Measurements from ENCODE around the gene FAM181B.

The FAM181B gene

GRCh38 chr11:82680252-82680651, 53.4 kb downstream of the FAM181B start:
- no peak for DNase-seq

Data from CD4-positive, alpha-beta T cell treated with Interleukin-17A for 1 hour (primary cell).